Esophagus squamous epithelium (tissue), 5 donors: Measurements from ENCODE around the gene DDIAS. TPM values are rescaled to one million over a fixed set of nuclear protein-coding genes. Genes with fewer than 3 reads are reported as not detected.

ENCODE experiments used
- DNase-seq: peaks from one replicate; lab custom pipeline; 2025; lab: John Stamatoyannopoulos, UW
- H3K27ac ChIP-seq, 4 donors: fragments of 200-600 bp; sonication (generic); one replicate each; pipeline ENCODE4 v1.5.1; 2016 to 2019; ENCODE audit warnings: mild to moderate bottlenecking in 1 of 4
- H3K27me3 ChIP-seq, 4 donors: fragments of 200-600 bp; sonication (generic); 1 replicate in 3 of 4; 2 replicates in 1 of 4; pipeline versions ENCODE4 v1.5.1 to v1.6.0; 2017 to 2021; ENCODE audit warnings: antibody characterized with exemption in 1 of 4
- H3K36me3 ChIP-seq, 3 donors: fragments of 200-600 bp; sonication (generic); one replicate each; pipeline ENCODE4 v1.5.1; 2016 to 2019
- H3K4me1 ChIP-seq, 3 donors: fragments of 200-600 bp; sonication (generic); one replicate each; pipeline ENCODE4 v1.5.1; 2017 to 2019
- H3K4me3 ChIP-seq, 4 donors: fragments of 200-600 bp; sonication (generic); 1 replicate in 3 of 4; 2 replicates in 1 of 4; pipeline ENCODE4 v1.5.1; 2016 to 2019; ENCODE audit warnings: mild to moderate bottlenecking in 2 of 4, moderate library complexity in 1 of 4
- H3K9me3 ChIP-seq, 3 donors: fragments of 200-600 bp; sonication (generic); one replicate each; pipeline ENCODE4 v1.5.1; 2016 to 2019
- CTCF ChIP-seq, 6 experiments: fragments of 450-650 bp in 4 of 6; fragments of 200-600 bp in 2 of 6; sonication (generic) in 2 of 6; IDR thresholded peaks; one replicate each; pipeline ENCODE4 v1.5.1; 2016 to 2019; ENCODE audit warnings: antibody characterized with exemption in 6 of 6, mild to moderate bottlenecking in 4 of 6, moderate library complexity in 4 of 6
- POLR2A ChIP-seq, 4 donors: fragments of 450-650 bp; IDR thresholded peaks; one replicate each; pipeline ENCODE4 v1.6.1; 2017; ENCODE audit warnings: antibody characterized with exemption in 4 of 4, mild to moderate bottlenecking in 4 of 4, moderate library complexity in 3 of 4
- WGBS, 2 donors: methylation state at CpG; one replicate each; pipeline ENCODE4 v1.1.5; 2018; 5-methylcytosine and 5-hydroxymethylcytosine counted together
- intact Hi-C: fragments of 100-400 bp; cut with DNase I; formaldehyde crosslinking; loops from one replicate; pipeline ENCODE4 v1.15.0; 2022
- total RNA-seq, 4 donors: library from RNA; depleted of rRNA; stranded (reverse); fragments of >200 nt; gene quantifications; one replicate each; pipeline ENCODE4 v1.1.0, GENCODE V29; 2016
- donor health status: DM: yes; HTN: yes; CAD: no.

The DDIAS gene
- total RNA-seq, 4 donors from 2014 or later = 2.8 to 10.9 (median 5.1) TPM

GRCh38 chr11:82900277-82901164, 1.0 kb upstream of the DDIAS start, which contains the start of gene PRCP:
TSS of gene PRCP (minus strand) at chr11:82900430. CDS start at chr11:82900402, 28 bp downstream.
- peak within 1 kb of the TSS; percentile 62 to 82 (median 74) for H3K4me3 ChIP-seq
- WGBS, 2 donors = 0 to 1% methylated on average over 27 to 39 of the region's 40 CpGs
- DNase-seq = peak; percentile 54
- H3K27me3 ChIP-seq = no peaks in the 10 kb centered on the region
- H3K27ac ChIP-seq = peak within 1 kb of the TSS; percentile 90 to 97 (median 97)
- H3K9me3 ChIP-seq = no peaks in the 10 kb centered on the region
- H3K4me1 ChIP-seq = peaks cover 19 to 76% (median 24%) of the 10 kb centered on the region in 3 donors
- TF ChIP-seq CTCF (IDR thresholded peaks at IDR 0.05) (peak in 3 of 6 experiments; percentile 1 to 14 (median 12)), POLR2A (IDR thresholded peaks at IDR 0.05) (peak in 3 of 4 donors; percentile 29 to 88 (median 73))
- intact Hi-C loops = loop anchor here (10.0 kb wide), 2 partner anchors 264 to 374 kb away; no protein-coding TSS in a partner anchor
- no peaks in the 10 kb centered on the region for H3K36me3 ChIP-seq

- TF ChIP-seq CTCF (IDR thresholded peaks at IDR 0.05) = no peak
- no peak for TF ChIP-seq POLR2A (IDR thresholded peaks at IDR 0.05)
- peak overlapping the region; percentile 62 to 82 (median 74) for H3K4me3 ChIP-seq
- no peaks in the 10 kb centered on the region for H3K27me3 ChIP-seq
- intact Hi-C loops = loop anchor here (10.0 kb wide), 2 partner anchors 263 to 373 kb away; no protein-coding TSS in a partner anchor
- no peak for DNase-seq
- H3K4me1 ChIP-seq = peaks cover 19 to 83% (median 24%) of the 10 kb centered on the region in 3 donors
- no peaks in the 10 kb centered on the region for H3K9me3 ChIP-seq
- peak overlapping the region; percentile 90 to 97 (median 97) for H3K27ac ChIP-seq
- WGBS, 2 donors = 2 to 3% methylated on average over 14 to 15 of the region's 15 CpGs
- H3K36me3 ChIP-seq = no peaks in the 10 kb centered on the region
Observed at GRCh38 chr11:82901922-82902485, 468 bp downstream of the DDIAS start.

- no peak for DNase-seq
- 64 to 65% methylated on average over 3 of the region's 3 CpGs for WGBS, 2 donors
- intact Hi-C loops = loop anchor here (10.0 kb wide), 2 partner anchors 262 to 372 kb away; no protein-coding TSS in a partner anchor
- Histone ChIP-seq H3K36me3 (no peaks in the 10 kb centered on the region), H3K27ac (peak overlapping the region in 2 of 4 donors; percentile 67 to 97), H3K4me3 (no peak overlapping the region), H3K4me1 (peaks cover 19 to 74% (median 24%) of the 10 kb centered on the region in 3 donors), H3K9me3 (no peaks in the 10 kb centered on the region), H3K27me3 (no peaks in the 10 kb centered on the region)
- TF ChIP-seq POLR2A (IDR thresholded peaks at IDR 0.05) = no peak
Observed at GRCh38 chr11:82902880-82903279, 1.3 kb downstream of the DDIAS start.

- peaks cover 14 to 63% (median 15%) of the 10 kb centered on the region in 3 donors for H3K4me1 ChIP-seq
- no peak for DNase-seq
- H3K27ac ChIP-seq = peak overlapping the region in 3 of 4 donors; percentile 46 to 97 (median 67)
- TF ChIP-seq CTCF (IDR thresholded peaks at IDR 0.05) (no peak), POLR2A (IDR thresholded peaks at IDR 0.05) (no peak)
- H3K36me3 ChIP-seq = no peaks in the 10 kb centered on the region
- H3K9me3 ChIP-seq = no peaks in the 10 kb centered on the region
- no peaks in the 10 kb centered on the region for H3K27me3 ChIP-seq
- WGBS, 2 donors = 39 to 50% methylated on average over 3 of the region's 3 CpGs
- intact Hi-C loops = loop anchor here (10.0 kb wide), 2 partner anchors 261 to 371 kb away; no protein-coding TSS in a partner anchor
- no peak overlapping the region for H3K4me3 ChIP-seq
Observed at GRCh38 chr11:82903843-82904586, 2.5 kb downstream of the DDIAS start.

- no peaks in the 10 kb centered on the region for H3K27me3 ChIP-seq
- peaks cover 9 to 46% (median 10%) of the 10 kb centered on the region in 3 donors for H3K4me1 ChIP-seq
- no peaks in the 10 kb centered on the region for H3K9me3 ChIP-seq
- TF ChIP-seq POLR2A (IDR thresholded peaks at IDR 0.05) = no peak
- TF ChIP-seq CTCF (IDR thresholded peaks at IDR 0.05) = peak; percentile 31 to 71 (median 53)
- no peak overlapping the region for H3K4me3 ChIP-seq
- H3K27ac ChIP-seq = no peak overlapping the region
- H3K36me3 ChIP-seq = no peaks in the 10 kb centered on the region
- 57 to 58% methylated on average over 1 of the region's 1 CpG for WGBS, 2 donors
- intact Hi-C loops = loop anchor here (10.0 kb wide), 2 partner anchors 259 to 369 kb away; no protein-coding TSS in a partner anchor
- DNase-seq = no peak
Observed at GRCh38 chr11:82906236-82906635, 4.7 kb downstream of the DDIAS start.
